Measurements from ENCODE around the gene GPSM3.

GRCh38 chr6:32146287-32146686 lies 46.2 kb downstream of the GPSM3 start:
- no peak for TF ChIP-seq POLR2A (IDR thresholded peaks at IDR 0.05)
- no peak for TF ChIP-seq CTCF (IDR thresholded peaks at IDR 0.05)
- no peak for TF ChIP-seq POLR2AphosphoS5 (IDR thresholded peaks at IDR 0.05; ENCODE audit: insufficient read depth in 1 of 2, low read depth in 1 of 2)

Measured in vagina (tissue), 2 donors.